ENCODE data around the gene PDK3. TPM values are rescaled to one million over a fixed set of nuclear protein-coding genes. Genes with fewer than 3 reads are reported as not detected.
A peak's percentile ranks its signal among the peaks of the same experiment; 100 is the strongest.

Gene PDK3
- total RNA-seq, 1 donor from 2014 or later, result 19.4 TPM

GRCh38 chrX:24487571-24487970, 22.5 kb downstream of the PDK3 start:
- Histone ChIP-seq H3K9me3 (no peaks in the 10 kb centered on the region), H3K36me3 (no peaks in the 10 kb centered on the region), H3K27me3 (no peaks in the 10 kb centered on the region), H3K27ac (no peak overlapping the region), H3K4me1 (no peaks in the 10 kb centered on the region), H3K4me3 (no peak overlapping the region)
- TF ChIP-seq, protein P1, sequence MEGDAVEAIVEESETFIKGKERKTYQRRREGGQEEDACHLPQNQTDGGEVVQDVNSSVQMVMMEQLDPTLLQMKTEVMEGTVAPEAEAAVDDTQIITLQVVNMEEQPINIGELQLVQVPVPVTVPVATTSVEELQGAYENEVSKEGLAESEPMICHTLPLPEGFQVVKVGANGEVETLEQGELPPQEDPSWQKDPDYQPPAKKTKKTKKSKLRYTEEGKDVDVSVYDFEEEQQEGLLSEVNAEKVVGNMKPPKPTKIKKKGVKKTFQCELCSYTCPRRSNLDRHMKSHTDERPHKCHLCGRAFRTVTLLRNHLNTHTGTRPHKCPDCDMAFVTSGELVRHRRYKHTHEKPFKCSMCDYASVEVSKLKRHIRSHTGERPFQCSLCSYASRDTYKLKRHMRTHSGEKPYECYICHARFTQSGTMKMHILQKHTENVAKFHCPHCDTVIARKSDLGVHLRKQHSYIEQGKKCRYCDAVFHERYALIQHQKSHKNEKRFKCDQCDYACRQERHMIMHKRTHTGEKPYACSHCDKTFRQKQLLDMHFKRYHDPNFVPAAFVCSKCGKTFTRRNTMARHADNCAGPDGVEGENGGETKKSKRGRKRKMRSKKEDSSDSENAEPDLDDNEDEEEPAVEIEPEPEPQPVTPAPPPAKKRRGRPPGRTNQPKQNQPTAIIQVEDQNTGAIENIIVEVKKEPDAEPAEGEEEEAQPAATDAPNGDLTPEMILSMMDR (IDR thresholded peaks at IDR 0.05), result no peak
- no peak for DNase-seq
- ATAC-seq, result no peak
- intact Hi-C loops (cut with DNase I), result no loop called here

GRCh38 chrX:24491741-24492140, 26.7 kb downstream of the PDK3 start:
- ATAC-seq (no peak), DNase-seq (no peak)
- TF ChIP-seq, protein P1 (IDR thresholded peaks at IDR 0.05), result no peak
- Histone ChIP-seq H3K27ac (no peak overlapping the region), H3K36me3 (no peaks in the 10 kb centered on the region), H3K4me3 (no peak overlapping the region), H3K9me3 (no peaks in the 10 kb centered on the region), H3K27me3 (no peaks in the 10 kb centered on the region), H3K4me1 (no peaks in the 10 kb centered on the region)
- intact Hi-C loops (cut with DNase I), result no loop called here

GRCh38 chrX:24493740-24494581, 28.9 kb downstream of the PDK3 start:
- ATAC-seq (no peak), DNase-seq (no peak)
- intact Hi-C loops (cut with DNase I), result no loop called here
- TF ChIP-seq, protein P1 (IDR thresholded peaks at IDR 0.05), result no peak
- Histone ChIP-seq H3K36me3 (no peaks in the 10 kb centered on the region), H3K27ac (no peak overlapping the region), H3K4me1 (peaks cover 5% of the 10 kb centered on the region), H3K27me3 (no peaks in the 10 kb centered on the region), H3K4me3 (no peak overlapping the region), H3K9me3 (no peaks in the 10 kb centered on the region)

DNA sequence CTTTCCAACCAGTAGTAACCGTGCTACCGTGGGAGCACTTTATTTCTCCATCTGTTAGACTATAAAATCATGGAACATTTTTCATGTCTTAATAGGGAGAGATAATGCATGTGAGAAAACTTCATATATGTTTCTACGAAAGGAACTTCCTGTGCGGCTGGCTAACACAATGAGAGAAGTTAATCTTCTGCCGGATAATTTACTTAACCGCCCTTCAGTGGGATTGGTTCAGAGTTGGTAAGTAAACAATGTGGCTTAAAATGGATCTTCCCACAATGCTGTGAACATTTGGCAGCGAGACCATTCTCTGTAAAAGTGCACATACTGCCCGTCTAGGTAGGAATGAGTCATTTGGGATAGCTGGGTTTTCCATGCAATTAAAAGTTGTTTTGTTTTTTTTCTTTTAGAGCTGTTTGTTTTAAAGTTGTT, 29.6 kb downstream of the PDK3 start:
- ATAC-seq (peak; percentile 74), DNase-seq (no peak)
- Histone ChIP-seq H3K27me3 (no peaks in the 10 kb centered on the region), H3K9me3 (no peaks in the 10 kb centered on the region), H3K4me3 (no peak overlapping the region), H3K4me1 (peaks cover 5% of the 10 kb centered on the region), H3K27ac (peak overlapping the region; percentile 6), H3K36me3 (no peaks in the 10 kb centered on the region)
- TF ChIP-seq, protein P1 (IDR thresholded peaks at IDR 0.05), result no peak
- intact Hi-C loops (cut with DNase I), result no loop called here

GRCh38 chrX:24495700-24496099, 30.6 kb downstream of the PDK3 start:
- no peak overlapping the region for H3K27ac ChIP-seq
- H3K36me3 ChIP-seq, result no peaks in the 10 kb centered on the region
- intact Hi-C loops (cut with DNase I), result no loop called here
- no peak overlapping the region for H3K4me3 ChIP-seq
- TF ChIP-seq, protein P1 (IDR thresholded peaks at IDR 0.05), result no peak
- H3K27me3 ChIP-seq, result no peaks in the 10 kb centered on the region
- DNase-seq (no peak), ATAC-seq (no peak)
- peaks cover 5% of the 10 kb centered on the region for H3K4me1 ChIP-seq
- H3K9me3 ChIP-seq, result no peaks in the 10 kb centered on the region

Measured in upper lobe of right lung (tissue), 1 donor.